IMR-90 (cell line): ENCODE measurements around the gene HAVCR2. TPM values are rescaled to one million over a fixed set of nuclear protein-coding genes. Genes with fewer than 3 reads are reported as not detected.

Source experiments
- ATAC-seq: fragments of 200-7000 bp; cut with Tn5 transposase; 2 replicates; pipeline ENCODE4 v1.9.1; 2020; ENCODE audit warnings: low read depth, mild to moderate bottlenecking, moderate library complexity
- BruUV-seq: library from RNA; stranded (reverse); fragments of 400-500 nt; replicated peaks from 2 replicates; lab custom pipeline; 2021; lab: Mats Ljungman, UMichigan
- CTCF ChIA-PET: fragments of 300-600 bp; formaldehyde crosslinking; extraction: SDS; loops from one replicate; lab custom pipeline; 2021; ENCODE audit warnings: antibody characterized with exemption; lab: Yijun Ruan, JAX
- POLR2A ChIA-PET: fragments of 300-600 bp; sonication (Branson Sonifier 250); formaldehyde crosslinking; loops from one replicate; lab custom pipeline; 2022; ENCODE audit warnings: antibody characterized with exemption; ENCODE audit not compliant: unreplicated experiment; lab: Charles Lee
- DNase-seq: peaks from one replicate; pipeline ENCODE4 v3.0.0; 2013
- H2AFZ ChIP-seq: replicated peaks from 2 replicates; pipeline ENCODE3; 2013; ENCODE audit warnings: low read length, mild to moderate bottlenecking; ENCODE audit not compliant: poor library complexity
- H2AK5ac ChIP-seq: 2 replicates; pipeline ENCODE4 v1.6.1; 2013; ENCODE audit warnings: low read depth, low read length, inconsistent platforms
- H2AK9ac ChIP-seq: replicated peaks from 2 replicates; pipeline ENCODE3; 2013; ENCODE audit warnings: mild to moderate bottlenecking, low read depth, low read length, moderate library complexity; ENCODE audit not compliant: poor library complexity
- H2BK120ac ChIP-seq: 2 replicates; pipeline ENCODE4 v1.6.1; 2013; ENCODE audit warnings: low read depth, low read length, inconsistent platforms
- H2BK15ac ChIP-seq: 3 replicates; pipeline ENCODE4 v1.6.1; 2013; ENCODE audit warnings: low read depth, low read length, inconsistent platforms
- H2BK20ac ChIP-seq: 2 replicates; pipeline ENCODE4 v1.6.1; 2013; ENCODE audit warnings: low read depth, mild to moderate bottlenecking, inconsistent platforms, low read length, moderate library complexity
- H2BK5ac ChIP-seq: 2 replicates; pipeline ENCODE4 v1.6.1; 2013; ENCODE audit warnings: mild to moderate bottlenecking, low read depth, low read length, inconsistent platforms; ENCODE audit not compliant: poor library complexity, severe bottlenecking
- H3K14ac ChIP-seq: replicated peaks from 2 replicates; pipeline ENCODE4 v1.6.1; 2013; ENCODE audit warnings: low read depth, low read length, inconsistent platforms
- H3K18ac ChIP-seq: 2 replicates; pipeline ENCODE4 v1.6.1; 2013; ENCODE audit warnings: low read depth, low read length, control low read depth
- H3K23ac ChIP-seq: 2 replicates; pipeline ENCODE4 v1.6.1; 2013; ENCODE audit warnings: low read depth, low read length, inconsistent platforms
- H3K27ac ChIP-seq: 2 replicates; pipeline ENCODE4 v1.5.1; 2013; ENCODE audit warnings: mild to moderate bottlenecking, control low read depth, low read length; ENCODE audit not compliant: insufficient read depth
- H3K27me3 ChIP-seq: 2 replicates; pipeline ENCODE4 v1.6.1; 2013; ENCODE audit warnings: low read length; ENCODE audit not compliant: control insufficient read depth, insufficient read depth
- H3K36me3 ChIP-seq: 2 replicates; pipeline ENCODE4 v1.6.1; 2013; ENCODE audit warnings: low read length, mixed read lengths; ENCODE audit not compliant: control insufficient read depth, insufficient read depth
- H3K4ac ChIP-seq: 2 replicates; pipeline ENCODE4 v1.6.1; 2013; ENCODE audit warnings: low read depth, low read length, inconsistent platforms
- H3K4me1 ChIP-seq: 2 replicates; pipeline ENCODE4 v1.6.1; 2013; ENCODE audit warnings: low read length, mixed read lengths; ENCODE audit not compliant: control insufficient read depth, insufficient read depth
- H3K4me2 ChIP-seq: 2 replicates; pipeline ENCODE4 v1.6.1; 2013; ENCODE audit warnings: low read depth, mild to moderate bottlenecking, control low read depth, low read length, moderate library complexity
- H3K4me3 ChIP-seq: 2 replicates; pipeline ENCODE4 v1.5.1; 2013; ENCODE audit warnings: low read depth, mild to moderate bottlenecking, control low read depth, low read length, moderate library complexity; ENCODE audit not compliant: insufficient read depth
- H3K56ac ChIP-seq: 2 replicates; pipeline ENCODE4 v1.6.1; 2013; ENCODE audit warnings: low read length, inconsistent platforms; ENCODE audit not compliant: insufficient read depth; ENCODE audit errors: extremely low read depth
- H3K79me1 ChIP-seq, 2 experiments: 2 replicates each; pipeline ENCODE4 v1.6.1; 2013; ENCODE audit warnings: low read length in 2 of 2, inconsistent platforms in 1 of 2, low read depth in 1 of 2
- H3K9ac ChIP-seq: 2 replicates; pipeline ENCODE4 v1.6.1; 2013; ENCODE audit warnings: low read depth, low read length, control low read depth
- H3K9me1 ChIP-seq: 2 replicates; pipeline ENCODE4 v1.6.1; 2013; ENCODE audit warnings: low read length, inconsistent platforms; ENCODE audit not compliant: insufficient read depth
- H3K9me3 ChIP-seq: 2 replicates; pipeline ENCODE4 v1.6.1; 2013; ENCODE audit warnings: low read length; ENCODE audit not compliant: control insufficient read depth, insufficient read depth
- H4K20me1 ChIP-seq: 2 replicates; pipeline ENCODE4 v1.6.1; 2013; ENCODE audit warnings: low read length, inconsistent platforms; ENCODE audit not compliant: insufficient read depth
- H4K5ac ChIP-seq: 2 replicates; pipeline ENCODE4 v1.6.1; 2013; ENCODE audit warnings: mild to moderate bottlenecking, low read depth, low read length, control low read depth
- H4K8ac ChIP-seq, 2 experiments: 2 replicates each; pipeline ENCODE4 v1.6.1; 2013; ENCODE audit warnings: low read depth in 2 of 2, low read length in 2 of 2, control low read depth in 1 of 2, inconsistent platforms in 1 of 2
- H4K91ac ChIP-seq: 2 replicates; pipeline ENCODE4 v1.6.1; 2013; ENCODE audit warnings: low read depth, low read length, inconsistent platforms; ENCODE audit not compliant: insufficient read depth
- CEBPB ChIP-seq: IDR thresholded peaks from 2 replicates; pipeline ENCODE4 v1.6.1; 2012; ENCODE audit warnings: low read depth, low read length, improper control_type of control experiment
- FOS ChIP-seq: fragments of 150-350 bp; IDR thresholded peaks from 2 replicates; pipeline ENCODE4 v1.6.1; 2016; ENCODE audit warnings: low read depth, low read length
- WGBS, 2 experiments: methylation state at CpG; one replicate each; pipeline versions ENCODE4 v1.1.5 to v1.1.7; 2013; ENCODE audit warnings: missing lambda C conversion rate in 2 of 2; ENCODE audit not compliant: insufficient read length in 1 of 2; ENCODE audit errors: extremely low coverage in 2 of 2; 5-methylcytosine and 5-hydroxymethylcytosine counted together
- dilution Hi-C: fragments of 300-500 bp; cut with HindIII; formaldehyde crosslinking; loops from one replicate; pipeline ENCODE4 v1.14.3; 2018; ENCODE audit warnings: low sequenced_read_pairs; ENCODE audit not compliant: unreplicated experiment
- in situ Hi-C: fragments of 300-500 bp; cut with MboI; formaldehyde crosslinking; loops from 3 replicates; pipeline ENCODE4 v1.14.3; 2019; ENCODE audit warnings: low sequenced_read_pairs, inconsistent platforms, mixed read lengths
- intact Hi-C: fragments of 100-400 bp; cut with micrococcal nuclease; formaldehyde crosslinking; loops from 2 replicates; pipeline ENCODE4 v1.10.0; 2022
- polyA plus RNA-seq, 3 experiments: library from polyadenylated mRNA; depleted of rRNA; stranded (reverse); fragments of >200 nt; gene quantifications; 2 replicates each; pipeline ENCODE4 v1.2.3, GENCODE V29; 2012; ENCODE audit warnings: low replicate concordance in 1 of 3
- total RNA-seq: library from RNA; depleted of rRNA; stranded (reverse); fragments of >200 nt; gene quantifications from 2 replicates; pipeline ENCODE4 v1.2.3, GENCODE V29; 2012; rRNA removed

HAVCR2 gene
- total and polyA plus RNA-seq, 2 of the 4 experiments (the other 2 are of a cell fraction): under 0.01 to 0.07 TPM

DNA sequence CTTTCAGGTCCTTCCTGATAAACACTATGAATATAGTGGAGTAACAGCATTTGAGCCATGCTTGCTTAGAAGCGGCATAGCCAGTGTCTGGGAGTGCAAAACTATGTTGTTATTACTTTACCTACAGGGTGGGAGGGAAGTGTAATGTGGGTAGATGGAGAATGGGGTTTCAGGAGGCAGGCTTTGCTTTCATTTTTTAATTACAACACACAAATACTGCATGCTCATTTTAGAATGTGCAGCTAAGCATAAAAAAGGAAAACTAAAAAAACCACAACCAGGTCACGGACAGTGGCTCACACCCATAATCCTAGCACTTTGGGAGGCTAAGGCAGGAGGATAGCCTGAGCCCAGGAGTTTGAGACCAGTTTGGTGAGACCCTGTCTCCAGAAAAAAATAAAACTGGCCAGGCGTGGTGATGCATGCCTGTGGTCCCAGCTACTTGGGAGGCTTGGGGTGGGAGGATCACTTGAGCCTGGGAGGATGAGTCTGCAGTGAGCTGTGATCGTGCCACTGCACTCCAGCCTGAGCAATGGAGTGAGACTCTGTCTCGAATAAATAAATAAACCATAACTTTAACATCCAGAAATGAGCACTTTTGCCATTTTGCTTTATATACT lies 70.2 kb downstream of the HAVCR2 start:
- Histone ChIP-seq H2AK5ac (no peak overlapping the region), H3K4me1 (no peaks in the 10 kb centered on the region), H3K4ac (no peak overlapping the region), H2AK9ac (no peak overlapping the region), H2BK5ac (no peak overlapping the region), H3K27ac (no peak overlapping the region), H2AFZ (no peak overlapping the region), H3K9me3 (no peaks in the 10 kb centered on the region), H4K8ac (no peak overlapping the region), H2BK15ac (no peak overlapping the region), H3K27me3 (no peaks in the 10 kb centered on the region), H3K23ac (no peak overlapping the region), H3K56ac (no peak overlapping the region), H3K18ac (no peak overlapping the region), H3K9ac (no peak overlapping the region), H3K9me1 (no peaks in the 10 kb centered on the region), H4K91ac (no peak overlapping the region), H3K14ac (no peak overlapping the region), H3K36me3 (no peaks in the 10 kb centered on the region), H4K5ac (no peak overlapping the region), H4K20me1 (no peaks in the 10 kb centered on the region), H2BK20ac (no peak overlapping the region), H3K4me2 (no peak overlapping the region), H3K4me3 (no peak overlapping the region), H2BK120ac (no peak overlapping the region), H3K79me1 (no peaks in the 10 kb centered on the region)
- WGBS, 2 experiments: no CpG with 5 or more reads among the region's 5 CpGs
- ChIA-PET POLR2A (no interaction called here), CTCF (interaction anchor here (1.5 kb wide), 1 partner anchor 28 kb away, joined by 3 read pairs; no protein-coding TSS in a partner anchor)
- DNase-seq (no peak), ATAC-seq (no peak)
- BruUV-seq: no TSS peak
- intact Hi-C loops: no loop called here
- dilution Hi-C loops: no loop called here
- TF ChIP-seq CEBPB: no peak
- TF ChIP-seq FOS: no peak
- in situ Hi-C loops: no loop called here

Other genes starting within 250 kb of the HAVCR2 start
- not detected in 2 replicates for gene TIMD4, start 145.8 kb downstream of the HAVCR2 start, total RNA-seq
- gene TIMD4, start 145.8 kb downstream of the HAVCR2 start, polyA plus RNA-seq (2012; rRNA removed): not detected in 2 replicates
- gene HAVCR1, start 49.9 kb downstream of the HAVCR2 start, total RNA-seq: not detected in 2 replicates
- gene HAVCR1, start 49.9 kb downstream of the HAVCR2 start, polyA plus RNA-seq (2012; rRNA removed): not detected in 2 replicates
- 8.6 and 13.9 TPM in 2 replicates for gene MED7, start 33.8 kb upstream of the HAVCR2 start, total RNA-seq
- 7.3 and 9.0 TPM in 2 replicates for gene MED7, start 33.8 kb upstream of the HAVCR2 start, polyA plus RNA-seq (2012; rRNA removed)
- gene GARIN3, start 57.2 kb upstream of the HAVCR2 start, total RNA-seq: not detected in 2 replicates
- not detected in 2 replicates for gene GARIN3, start 57.2 kb upstream of the HAVCR2 start, polyA plus RNA-seq (2012; rRNA removed)
- not detected in 2 replicates for gene ITK, start 71.8 kb upstream of the HAVCR2 start, total RNA-seq
- not detected in 2 replicates for gene ITK, start 71.8 kb upstream of the HAVCR2 start, polyA plus RNA-seq (2012; rRNA removed)
- 11.7 and 13.4 TPM in 2 replicates for gene CYFIP2, start 157.1 kb upstream of the HAVCR2 start, total RNA-seq
- gene CYFIP2, start 157.1 kb upstream of the HAVCR2 start, polyA plus RNA-seq (2012; rRNA removed): 6.7 and 6.8 TPM in 2 replicates